GM19438 (cell line): ENCODE results near the gene COPS9.

Experiments
- ATAC-seq: cut with Tn5 transposase; IDR thresholded peaks from one replicate; pipeline ENCODE4 v1.9.1; 2021; ENCODE audit warnings: low read depth; ENCODE audit not compliant: unreplicated experiment

Gene COPS9

GRCh38 chr2:240123821-240124650 lies 12.1 kb downstream of the COPS9 start:
- no peak for ATAC-seq

GRCh38 chr2:240121675-240122074 lies 14.4 kb downstream of the COPS9 start:
- no peak for ATAC-seq

GRCh38 chr2:240121190-240121589 lies 14.9 kb downstream of the COPS9 start:
- no peak for ATAC-seq

- no peak for ATAC-seq
Observed at GRCh38 chr2:240114233-240114632, 21.9 kb downstream of the COPS9 start.

- ATAC-seq: no peak
Observed at GRCh38 chr2:240112914-240113690, 23.0 kb downstream of the COPS9 start.

- ATAC-seq: no peak
Observed at GRCh38 chr2:240111253-240111652, 24.9 kb downstream of the COPS9 start.

- no peak for ATAC-seq
Observed at GRCh38 chr2:240109386-240109785, 26.7 kb downstream of the COPS9 start.

GRCh38 chr2:240107477-240107796 lies 28.7 kb downstream of the COPS9 start:
- no peak for ATAC-seq

GRCh38 chr2:240106765-240107476 lies 29.2 kb downstream of the COPS9 start:
- no peak for ATAC-seq

GRCh38 chr2:240105982-240106381 lies 30.1 kb downstream of the COPS9 start:
- ATAC-seq: no peak

GRCh38 chr2:240103136-240103535 lies 33.0 kb downstream of the COPS9 start:
- no peak for ATAC-seq

- ATAC-seq: no peak
Observed at GRCh38 chr2:240098349-240098748, 37.8 kb downstream of the COPS9 start.

- ATAC-seq: no peak
Observed at GRCh38 chr2:240095556-240096523, 40.3 kb downstream of the COPS9 start.

- no peak for ATAC-seq
Observed at GRCh38 chr2:240089306-240089705, 46.8 kb downstream of the COPS9 start.

GRCh38 chr2:240086563-240086962 lies 49.5 kb downstream of the COPS9 start:
- ATAC-seq: no peak
